HG03097 (cell line): ENCODE measurements around the gene MGLL.
A peak's percentile ranks its signal among the peaks of the same experiment; 100 is the strongest.

Experiments
- ATAC-seq: cut with Tn5 transposase; IDR thresholded peaks from one replicate; pipeline ENCODE4 v1.9.1; 2021; ENCODE audit not compliant: unreplicated experiment, low FRiP score

Gene MGLL

DNA sequence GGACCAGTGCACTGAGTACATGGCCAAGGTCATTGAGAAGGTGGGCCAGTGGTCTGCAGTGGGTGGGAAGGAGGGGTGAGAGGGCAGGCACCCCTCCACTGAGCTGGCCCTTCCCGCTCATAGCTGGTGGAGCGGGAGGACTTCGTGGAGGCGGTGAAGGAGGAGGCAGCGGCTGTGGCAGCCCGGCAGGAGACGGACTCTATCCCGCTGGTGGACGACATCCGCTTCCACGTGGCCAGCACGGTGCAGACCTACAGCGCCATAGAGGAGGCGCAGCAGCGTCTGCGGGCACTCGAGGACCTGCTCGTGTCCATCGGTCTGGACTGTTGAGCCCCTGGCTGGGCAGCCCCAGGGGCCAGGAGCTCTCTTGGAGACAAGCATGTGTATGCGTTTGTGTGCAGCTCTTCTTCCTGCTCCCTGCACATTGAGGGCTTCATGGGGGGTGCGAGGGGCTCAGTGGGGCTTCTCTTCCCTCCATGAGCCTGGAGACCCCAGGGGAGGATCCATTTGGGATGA is 142.1 kb downstream of the MGLL start:
- ATAC-seq: no peak

GRCh38 chr3:127679534-127680145 is 142.7 kb downstream of the MGLL start:
- ATAC-seq: no peak

GRCh38 chr3:127678611-127679533 is 143.4 kb downstream of the MGLL start:
- ATAC-seq: no peak

GRCh38 chr3:127678315-127678599 is 144.1 kb downstream of the MGLL start:
- no peak for ATAC-seq

- ATAC-seq: no peak
Measured at GRCh38 chr3:127677541-127678314, 144.6 kb downstream of the MGLL start.

GRCh38 chr3:127676921-127677351 is 145.4 kb downstream of the MGLL start:
- no peak for ATAC-seq

GRCh38 chr3:127676456-127676855 is 145.9 kb downstream of the MGLL start:
- ATAC-seq: no peak

GRCh38 chr3:127675651-127676391 is 146.5 kb downstream of the MGLL start:
- ATAC-seq: no peak

DNA sequence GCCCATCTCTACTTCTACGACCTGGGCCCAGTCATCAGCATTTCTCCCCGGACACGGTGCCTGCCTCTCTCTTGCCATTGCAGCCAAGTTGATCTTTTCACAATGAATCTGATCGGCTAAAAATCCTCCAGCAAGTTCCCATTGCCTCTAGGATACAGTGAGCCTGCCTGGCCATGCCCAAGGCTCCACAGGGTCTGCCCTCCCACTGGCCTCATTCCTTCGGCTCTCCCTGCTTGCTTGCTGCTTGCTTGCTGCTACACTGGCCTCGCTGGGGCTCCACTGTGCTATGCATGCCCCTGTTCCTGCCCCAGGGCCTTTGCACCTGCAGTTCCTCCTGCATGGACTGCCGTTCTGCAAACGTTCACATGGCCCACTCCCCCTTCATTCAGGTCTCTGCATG is 147.5 kb downstream of the MGLL start:
- ATAC-seq: no peak

DNA sequence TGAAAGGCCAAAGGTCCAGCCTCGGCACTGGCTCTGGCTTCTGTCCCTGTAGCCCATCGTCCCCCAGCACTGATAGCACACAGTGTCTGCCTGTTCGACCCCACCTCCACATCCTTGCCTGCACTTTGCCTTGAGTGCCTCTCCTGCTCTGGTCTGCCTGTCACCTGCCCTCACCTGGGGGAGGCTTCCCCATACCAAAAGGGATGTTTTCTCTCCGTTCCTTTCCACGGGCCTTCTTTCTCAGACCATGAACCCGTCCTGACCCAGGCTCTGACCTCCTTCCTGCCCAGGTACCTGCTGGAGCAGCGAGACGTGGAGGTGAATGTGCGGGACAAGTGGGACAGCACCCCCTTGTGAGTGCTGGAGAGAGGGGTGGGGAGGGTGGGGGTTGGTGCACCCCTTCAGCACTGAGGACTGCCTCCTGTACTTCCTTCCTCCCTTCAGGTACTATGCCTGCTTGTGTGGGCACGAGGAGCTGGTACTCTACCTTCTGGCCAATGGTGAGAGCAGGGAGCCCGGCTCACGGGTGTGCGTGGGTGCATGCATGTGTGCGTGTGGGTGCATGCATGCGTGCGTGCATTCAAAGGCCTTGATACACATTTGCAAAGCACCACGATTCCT is 148.1 kb downstream of the MGLL start:
- ATAC-seq: no peak

GRCh38 chr3:127673191-127674100 is 148.9 kb downstream of the MGLL start:
- peak; percentile 16 for ATAC-seq

- ATAC-seq: peak; percentile 65
Measured at GRCh38 chr3:127672429-127673190, 149.7 kb downstream of the MGLL start, which contains the start of gene ABTB1. ABTB1 (plus strand) TSS chr3:127672952; CDS start chr3:127673026, 74 bp downstream.

GRCh38 chr3:127671523-127672428 is 150.5 kb downstream of the MGLL start:
- peak; percentile 5 for ATAC-seq

DNA sequence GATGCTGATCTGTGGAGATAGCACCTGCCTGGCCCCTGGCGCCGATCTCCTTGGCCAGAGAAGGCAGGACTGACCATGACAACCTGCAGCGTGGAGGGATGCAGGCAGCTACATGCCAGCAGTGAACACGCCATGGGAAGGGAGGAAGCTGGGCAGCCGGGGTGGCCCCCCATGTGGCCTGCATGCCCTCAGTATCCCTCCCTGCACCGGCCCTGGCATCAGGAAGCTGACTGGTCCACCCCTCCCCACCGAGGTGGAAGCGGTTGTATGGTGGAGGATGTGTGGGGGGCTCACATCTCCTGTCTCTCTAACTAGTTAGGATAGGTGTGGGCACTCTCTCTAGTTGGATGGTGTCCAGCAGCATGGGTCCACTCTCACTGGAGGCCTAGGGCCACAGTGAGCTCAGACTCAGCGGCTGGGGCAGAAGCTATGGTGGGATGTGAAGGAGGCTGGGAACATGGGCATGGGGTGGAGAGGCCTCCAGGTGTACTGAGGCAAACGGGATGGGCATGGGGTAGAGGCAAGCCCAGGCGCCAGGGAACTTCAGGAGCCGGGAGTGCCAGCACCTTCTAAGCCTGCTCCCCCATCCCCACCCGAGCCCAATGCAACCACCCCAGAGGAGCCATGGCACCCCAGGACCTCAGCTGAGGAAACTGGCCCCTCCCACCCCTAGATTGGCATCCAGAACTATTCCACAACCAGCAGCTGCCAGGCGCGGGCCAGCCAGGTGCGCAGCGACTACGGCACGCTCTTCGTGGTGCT is 151.4 kb downstream of the MGLL start:
- ATAC-seq: no peak

DNA sequence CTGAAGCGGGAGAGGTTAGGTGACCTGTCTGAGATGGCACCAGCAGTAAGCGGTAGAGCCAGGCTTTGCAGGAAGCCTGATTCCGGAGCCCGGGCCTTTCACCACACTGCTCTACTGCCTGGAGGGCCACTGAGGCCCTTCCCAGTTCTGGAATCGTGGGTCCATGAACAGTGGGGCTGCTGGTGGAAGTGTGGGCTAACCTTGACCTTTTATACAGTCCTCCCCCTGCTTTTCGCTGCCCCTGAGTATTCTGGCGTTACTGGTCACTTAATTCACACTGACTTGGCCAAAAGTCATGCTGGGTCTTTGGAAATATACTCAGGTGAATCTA is 152.1 kb downstream of the MGLL start:
- no peak for ATAC-seq

DNA sequence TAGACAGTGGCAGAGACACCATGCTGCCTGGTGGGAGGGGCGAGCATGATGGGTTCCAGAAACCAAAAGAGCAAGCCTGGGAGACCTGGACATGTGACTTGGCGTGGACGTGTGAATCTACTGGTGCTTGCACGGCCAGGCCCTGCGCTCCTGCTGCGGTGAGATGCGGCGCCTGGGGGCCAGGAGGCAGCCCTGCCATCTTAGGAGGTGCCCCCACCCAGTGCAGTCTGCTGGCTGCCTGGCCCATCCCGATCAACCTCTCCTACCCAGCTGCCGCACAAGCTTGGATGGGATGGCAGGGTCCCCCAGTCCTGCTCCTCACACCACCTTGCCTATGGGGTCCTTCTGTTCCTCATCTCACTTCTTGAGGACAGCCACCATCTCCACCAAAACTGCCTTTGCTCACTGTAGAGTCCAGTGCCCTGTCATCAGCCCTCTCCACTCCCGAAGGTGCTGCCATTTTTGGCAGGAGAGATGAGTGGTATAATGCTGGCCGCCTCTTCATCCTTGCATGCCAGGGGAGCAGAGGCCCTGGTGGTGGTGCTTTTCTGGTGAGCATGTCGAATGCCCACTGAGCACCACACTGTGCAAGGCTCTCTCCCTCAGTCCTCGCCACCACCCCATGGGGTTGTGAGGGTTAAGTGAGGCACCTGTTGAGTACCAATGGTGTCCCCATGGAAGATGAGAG is 152.6 kb downstream of the MGLL start:
- ATAC-seq: no peak
